OCI-LY7 (cell line): ENCODE measurements around the gene CHMP4A. TPM values are rescaled to one million over a fixed set of nuclear protein-coding genes. Genes with fewer than 3 reads are reported as not detected.

Experiments used
- BruUV-seq: library from RNA; stranded (reverse); fragments of 400-500 nt; replicated peaks from 2 replicates; lab custom pipeline; 2021; lab: Mats Ljungman, UMichigan
- CTCF ChIA-PET: fragments of 300-600 bp; sonication (Branson Sonifier 250); formaldehyde crosslinking; loops from one replicate; lab custom pipeline; 2022; ENCODE audit warnings: antibody characterized with exemption; ENCODE audit not compliant: unreplicated experiment; lab: Charles Lee
- POLR2A ChIA-PET: fragments of 300-600 bp; sonication (Branson Sonifier 250); formaldehyde crosslinking; loops from one replicate; lab custom pipeline; 2022; ENCODE audit warnings: antibody characterized with exemption; lab: Charles Lee
- DNase-seq: peaks from one replicate; pipeline ENCODE4 v3.0.0-alpha.2; 2015; ENCODE audit warnings: low spot score
- H2AFZ ChIP-seq: fragments of 200-600 bp; sonication (generic), shearing (Covaris generic); 2 replicates; pipeline ENCODE4 v1.6.1; 2014; ENCODE audit warnings: mild to moderate bottlenecking, antibody characterized with exemption, low read length, moderate library complexity
- H3K27ac ChIP-seq: fragments of 200-600 bp; sonication (generic); 2 replicates; pipeline ENCODE4 v1.5.1; 2014; ENCODE audit warnings: mixed run types, low read depth, mild to moderate bottlenecking, moderate library complexity, low read length, inconsistent platforms; ENCODE audit not compliant: poor library complexity, severe bottlenecking
- H3K36me3 ChIP-seq: fragments of 200-600 bp; sonication (generic); 2 replicates; pipeline ENCODE4 v1.6.1; 2014; ENCODE audit warnings: mild to moderate bottlenecking, antibody characterized with exemption, low read length, moderate library complexity, mixed read lengths; ENCODE audit not compliant: insufficient read depth
- H3K4me1 ChIP-seq: fragments of 200-600 bp; sonication (generic); 2 replicates; pipeline ENCODE4 v1.5.1; 2014; ENCODE audit warnings: mild to moderate bottlenecking, low read length; ENCODE audit not compliant: insufficient read depth, poor library complexity, severe bottlenecking
- H3K4me2 ChIP-seq: fragments of 200-600 bp; sonication (generic); 2 replicates; pipeline ENCODE4 v1.6.1; 2014; ENCODE audit warnings: mild to moderate bottlenecking, low read length
- H3K4me3 ChIP-seq: fragments of 200-600 bp; sonication (generic); 2 replicates; pipeline ENCODE4 v1.5.1; 2014; ENCODE audit warnings: mild to moderate bottlenecking, low read depth, low read length; ENCODE audit not compliant: poor library complexity, severe bottlenecking
- H3K79me2 ChIP-seq: fragments of 200-600 bp; sonication (generic); 2 replicates; pipeline ENCODE4 v1.6.1; 2016; ENCODE audit warnings: low read depth, mild to moderate bottlenecking, low read length, moderate library complexity, mixed read lengths; ENCODE audit not compliant: insufficient read depth
- H3K9me2 ChIP-seq: fragments of 200-600 bp; sonication (generic); 2 replicates; pipeline ENCODE4 v1.6.1; 2016; ENCODE audit warnings: mild to moderate bottlenecking, low read length, mixed read lengths; ENCODE audit not compliant: insufficient read depth
- H3K9me3 ChIP-seq: fragments of 200-600 bp; sonication (generic); 2 replicates; pipeline ENCODE4 v1.6.1; 2014; ENCODE audit warnings: mild to moderate bottlenecking, mixed run types, low read length, mixed read lengths
- H4K20me1 ChIP-seq: fragments of 200-600 bp; sonication (generic); 2 replicates; pipeline ENCODE4 v1.6.1; 2014; ENCODE audit warnings: mild to moderate bottlenecking, antibody characterized with exemption, low read length, moderate library complexity, mixed read lengths; ENCODE audit not compliant: insufficient read depth
- EZH2phosphoT487 ChIP-seq: fragments of 200-600 bp; sonication (generic); IDR thresholded peaks from 2 replicates; pipeline ENCODE4 v1.6.1; 2018; ENCODE audit warnings: low read depth, borderline replicate concordance, mild to moderate bottlenecking, mixed run types, antibody characterized with exemption, low read length, moderate library complexity, mixed read lengths
- intact Hi-C: fragments of 100-400 bp; cut with micrococcal nuclease; formaldehyde crosslinking; loops from one replicate; pipeline ENCODE4 v1.10.0; 2022; ENCODE audit not compliant: unreplicated experiment
- total RNA-seq, 2 experiments: library from RNA; depleted of rRNA in 1 of 2; stranded (reverse); fragments of >200 nt in 1 of 2; shearing (Covaris generic) in 1 of 2; gene quantifications; 2 replicates each; pipeline ENCODE4 v1.2.3, GENCODE V29; 2014 to 2022
- TF ChIP-seq, protein P1 (sequence below): fragments of 200-600 bp; sonication (generic); conservative IDR thresholded peaks from 2 replicates; pipeline ENCODE4 v1.5.1; 2014; ENCODE audit warnings: mild to moderate bottlenecking, antibody characterized with exemption, low read length, moderate library complexity, mixed read lengths

CHMP4A gene
- total RNA-seq, 2 experiments from 2014 or later: 48.5 to 72.9 TPM

DNA sequence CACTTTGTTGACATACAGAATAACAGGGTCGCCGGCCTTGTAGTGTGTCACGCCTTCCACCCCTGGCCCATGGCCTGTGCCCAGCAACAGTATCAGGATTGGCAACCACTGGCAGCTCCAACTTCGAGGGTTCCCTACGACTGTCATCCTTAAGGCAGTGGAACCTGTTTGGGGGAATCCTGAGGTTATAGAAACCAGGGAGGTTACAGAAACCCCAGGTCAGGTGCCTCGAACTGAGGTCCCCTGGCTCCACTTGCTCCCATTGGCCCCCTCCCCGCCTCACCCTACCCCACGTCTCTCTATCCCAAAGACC lies 18.5 kb downstream of the CHMP4A start:
- peak overlapping the region; percentile 91 for H3K4me2 ChIP-seq
- POLR2A ChIA-PET: interaction anchor here (0.5 to 2.3 kb wide), 7 partner anchors 24 to 85 kb away, joined by 4 to 8 read pairs (median 6); partner anchors contain the start of genes DCAF11, EMC9, NRL and PSME1
- TF ChIP-seq, protein P1, sequence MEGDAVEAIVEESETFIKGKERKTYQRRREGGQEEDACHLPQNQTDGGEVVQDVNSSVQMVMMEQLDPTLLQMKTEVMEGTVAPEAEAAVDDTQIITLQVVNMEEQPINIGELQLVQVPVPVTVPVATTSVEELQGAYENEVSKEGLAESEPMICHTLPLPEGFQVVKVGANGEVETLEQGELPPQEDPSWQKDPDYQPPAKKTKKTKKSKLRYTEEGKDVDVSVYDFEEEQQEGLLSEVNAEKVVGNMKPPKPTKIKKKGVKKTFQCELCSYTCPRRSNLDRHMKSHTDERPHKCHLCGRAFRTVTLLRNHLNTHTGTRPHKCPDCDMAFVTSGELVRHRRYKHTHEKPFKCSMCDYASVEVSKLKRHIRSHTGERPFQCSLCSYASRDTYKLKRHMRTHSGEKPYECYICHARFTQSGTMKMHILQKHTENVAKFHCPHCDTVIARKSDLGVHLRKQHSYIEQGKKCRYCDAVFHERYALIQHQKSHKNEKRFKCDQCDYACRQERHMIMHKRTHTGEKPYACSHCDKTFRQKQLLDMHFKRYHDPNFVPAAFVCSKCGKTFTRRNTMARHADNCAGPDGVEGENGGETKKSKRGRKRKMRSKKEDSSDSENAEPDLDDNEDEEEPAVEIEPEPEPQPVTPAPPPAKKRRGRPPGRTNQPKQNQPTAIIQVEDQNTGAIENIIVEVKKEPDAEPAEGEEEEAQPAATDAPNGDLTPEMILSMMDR: no peak
- TF ChIP-seq EZH2phosphoT487: no peak

DNA sequence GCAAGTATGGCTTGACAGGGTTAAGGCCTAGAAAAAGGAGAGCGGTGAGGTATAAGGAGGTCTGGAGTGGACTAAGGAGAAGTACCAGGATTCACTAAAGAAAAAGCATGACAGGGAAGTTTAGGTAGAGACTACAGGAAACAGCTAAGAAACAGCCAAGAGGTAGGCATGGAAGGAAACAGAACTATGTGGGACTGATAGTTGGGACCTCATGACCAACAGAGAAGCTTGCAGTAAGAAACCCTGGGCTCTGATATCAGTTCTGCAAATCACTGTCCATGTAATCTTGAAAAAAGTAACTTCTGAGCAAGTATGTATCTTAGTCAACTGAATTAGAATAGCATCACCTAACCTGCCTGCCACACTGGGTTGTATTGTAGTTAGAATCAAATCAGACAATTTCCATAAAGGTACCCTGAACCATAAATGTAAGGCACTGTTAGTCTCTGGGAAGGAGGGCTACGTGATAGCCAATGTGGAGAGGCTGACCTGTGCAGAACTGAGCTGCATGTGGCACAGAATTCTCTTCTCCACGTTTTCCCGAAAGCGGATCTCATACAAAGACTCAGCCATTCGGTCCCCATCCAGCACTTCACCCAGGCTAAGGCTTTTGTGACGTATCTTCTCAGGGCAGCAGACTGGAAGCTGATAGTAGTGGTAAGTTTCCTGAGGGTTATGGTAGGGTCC lies 19.0 kb downstream of the CHMP4A start:
- Histone ChIP-seq H3K79me2 (peaks cover 17% of the 10 kb centered on the region; the same call in 1 of the 2 replicates), H3K9me2 (no peaks in the 10 kb centered on the region), H3K9me3 (no peaks in the 10 kb centered on the region), H3K4me2 (peak overlapping the region; percentile 91), H3K4me3 (peak overlapping the region; percentile 75), H3K4me1 (peaks cover 27% of the 10 kb centered on the region), H3K36me3 (peaks cover 36% of the 10 kb centered on the region), H3K27ac (peak overlapping the region; percentile 86), H4K20me1 (no peaks in the 10 kb centered on the region), H2AFZ (peak overlapping the region; percentile 32; the same call in 1 of the 2 replicates)
- DNase-seq: no peak
- TF ChIP-seq, protein P1: no peak
- no peak for TF ChIP-seq EZH2phosphoT487
- TSS peak; percentile 29 for BruUV-seq
- intact Hi-C loops: no loop called here
- ChIA-PET POLR2A (interaction anchor here (0.5 to 2.3 kb wide), 6 partner anchors 24 to 84 kb away, joined by 4 to 8 read pairs (median 6); partner anchors contain the start of genes DCAF11, NRL, PSME1 and PSME2), CTCF (no interaction called here)

More for the DNA sequence above, 18.5 kb downstream of the CHMP4A start:
- no TSS peak for BruUV-seq
- intact Hi-C loops: loop anchor here (5.0 kb wide), 1 partner anchor 172 kb away; the partner anchor contains the start of gene NFATC4
- H3K4me1 ChIP-seq: peaks cover 26% of the 10 kb centered on the region
- peaks cover 17% of the 10 kb centered on the region; the same call in 1 of the 2 replicates for H3K79me2 ChIP-seq
- no peaks in the 10 kb centered on the region for H3K9me3 ChIP-seq
- no peaks in the 10 kb centered on the region for H3K9me2 ChIP-seq
- peak overlapping the region; percentile 86 for H3K27ac ChIP-seq
- peak overlapping the region; percentile 32; the same call in 1 of the 2 replicates for H2AFZ ChIP-seq
- no peaks in the 10 kb centered on the region for H4K20me1 ChIP-seq
- H3K4me3 ChIP-seq: peak overlapping the region; percentile 75
- H3K36me3 ChIP-seq: peaks cover 39% of the 10 kb centered on the region
- CTCF ChIA-PET: no interaction called here
- DNase-seq: no peak

DNA sequence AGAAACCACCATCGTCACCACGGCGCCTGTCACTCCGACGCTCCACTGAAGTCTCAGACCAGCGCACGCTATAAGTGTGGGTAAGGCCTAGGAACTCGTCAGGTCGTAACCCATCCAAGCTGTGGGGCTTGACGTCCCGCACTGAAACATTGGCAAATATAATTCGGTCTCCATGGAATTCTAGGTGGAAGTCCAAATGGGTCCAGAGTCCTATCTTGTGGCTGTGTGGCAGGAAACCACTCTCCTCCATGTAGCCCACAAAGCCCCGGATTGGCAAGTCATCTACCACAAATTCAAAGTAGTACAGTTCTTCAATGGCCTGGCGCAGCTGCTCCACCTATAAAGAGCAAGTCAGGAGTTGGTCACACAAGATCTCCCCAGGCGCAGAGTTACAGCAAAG lies 20.4 kb downstream of the CHMP4A start:
- no peak overlapping the region for H3K4me2 ChIP-seq
- no peaks in the 10 kb centered on the region for H3K9me2 ChIP-seq
- intact Hi-C loops: no loop called here
- H3K36me3 ChIP-seq: peaks cover 26% of the 10 kb centered on the region
- H2AFZ ChIP-seq: no peak overlapping the region
- H3K79me2 ChIP-seq: peaks cover 16% of the 10 kb centered on the region; the same call in 1 of the 2 replicates
- H3K4me1 ChIP-seq: peaks cover 35% of the 10 kb centered on the region
- H3K9me3 ChIP-seq: no peaks in the 10 kb centered on the region
- CTCF ChIA-PET: no interaction called here
- no peak overlapping the region for H3K27ac ChIP-seq
- no peak overlapping the region for H3K4me3 ChIP-seq
- no peak for TF ChIP-seq EZH2phosphoT487
- TF ChIP-seq, protein P1: no peak
- no TSS peak for BruUV-seq
- POLR2A ChIA-PET: no interaction called here
- DNase-seq: no peak
- H4K20me1 ChIP-seq: no peaks in the 10 kb centered on the region
